Urinary bladder (tissue), 4 donors: Measurements from ENCODE around the gene ACO2. TPM values are rescaled to one million over a fixed set of nuclear protein-coding genes. Genes with fewer than 3 reads are reported as not detected.
"Not testable (repeated sequence)": the region's sequence is repeated elsewhere in the genome, so short reads cannot be mapped to it uniquely, and the experiment has no call there.

ENCODE experiments used
- DNase-seq: peaks from one replicate; pipeline ENCODE4 v3.0.0-alpha.2; 2015; ENCODE audit errors: extremely low spot score
- H3K27ac ChIP-seq: one replicate; pipeline ENCODE4 v1.5.1; 2013; ENCODE audit warnings: low read depth, mild to moderate bottlenecking, moderate library complexity
- H3K36me3 ChIP-seq: one replicate; pipeline ENCODE4 v1.6.1; 2013; ENCODE audit warnings: mild to moderate bottlenecking, moderate library complexity; ENCODE audit not compliant: insufficient read depth
- H3K4me1 ChIP-seq: one replicate; pipeline ENCODE4 v1.6.1; 2013; ENCODE audit warnings: mild to moderate bottlenecking, moderate library complexity; ENCODE audit not compliant: insufficient read depth
- H3K4me3 ChIP-seq: one replicate; pipeline ENCODE4 v1.5.1; 2013; ENCODE audit warnings: low read depth, low read length
- WGBS: extraction: QIAGEN DNeasy Blood & Tissue Kit; methylation state at CpG from one replicate; pipeline ENCODE4 v1.1.7; 2013; 5-methylcytosine and 5-hydroxymethylcytosine counted together
- polyA plus RNA-seq: library from polyadenylated mRNA; stranded (reverse); fragments of 200-250 nt; gene quantifications from one replicate; pipeline ENCODE4 v1.2.3, GENCODE V29; 2013
- total RNA-seq: library from RNA; depleted of rRNA; stranded (reverse); fragments of >200 nt; gene quantifications from one replicate; pipeline ENCODE4 v1.2.3, GENCODE V29; 2014
- donor health status: healthy with polysubstance abuse.
- donor health status: healthy.

The ACO2 gene
- total and polyA plus RNA-seq, 2 donors, result 41.8 to 84.6 TPM

DNA sequence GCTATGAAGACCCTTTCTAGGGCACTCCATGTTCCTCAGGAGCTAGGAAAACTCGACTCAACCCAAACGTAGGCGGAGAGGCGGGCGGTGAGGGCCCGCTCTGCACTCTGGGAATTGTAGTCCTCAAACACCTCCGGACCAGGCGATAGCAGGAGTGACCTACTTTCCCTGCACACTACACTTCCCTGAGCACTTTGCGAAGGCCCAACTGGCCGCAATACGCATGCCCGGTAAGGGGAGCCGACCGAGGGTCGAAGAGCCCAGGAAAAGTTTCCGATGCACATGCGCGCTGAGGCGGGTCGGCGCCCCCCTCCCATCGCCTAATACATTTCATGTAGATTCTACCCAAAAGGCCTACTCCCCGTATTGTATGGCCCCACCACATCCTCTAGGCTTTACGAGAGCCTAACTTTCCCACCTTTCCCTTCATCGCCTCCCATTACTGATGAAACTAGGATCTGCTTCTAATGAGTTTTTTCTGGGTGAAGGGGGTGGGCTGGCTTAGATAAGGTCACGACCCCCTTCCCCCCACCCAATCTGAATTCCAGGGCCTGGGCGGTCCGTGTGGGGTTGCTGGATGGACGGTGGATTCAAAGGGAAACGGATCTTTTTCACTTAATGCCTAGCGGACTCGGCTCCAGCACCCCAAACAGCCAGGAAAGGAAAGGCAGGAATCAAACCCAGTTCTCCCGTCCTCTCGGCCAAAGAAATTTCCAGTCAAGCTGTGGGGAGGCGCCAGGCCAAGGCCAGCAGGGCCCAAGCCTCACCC, 24.4 kb upstream of the ACO2 start:
- under 1% methylated on average over 35 of the region's 35 CpGs for WGBS
- Histone ChIP-seq H3K4me3 (peak overlapping the region; percentile 93), H3K4me1 (no peaks in the 10 kb centered on the region), H3K36me3 (no peaks in the 10 kb centered on the region), H3K27ac (peak overlapping the region; percentile 93)
- peak; percentile 97 for DNase-seq

DNA sequence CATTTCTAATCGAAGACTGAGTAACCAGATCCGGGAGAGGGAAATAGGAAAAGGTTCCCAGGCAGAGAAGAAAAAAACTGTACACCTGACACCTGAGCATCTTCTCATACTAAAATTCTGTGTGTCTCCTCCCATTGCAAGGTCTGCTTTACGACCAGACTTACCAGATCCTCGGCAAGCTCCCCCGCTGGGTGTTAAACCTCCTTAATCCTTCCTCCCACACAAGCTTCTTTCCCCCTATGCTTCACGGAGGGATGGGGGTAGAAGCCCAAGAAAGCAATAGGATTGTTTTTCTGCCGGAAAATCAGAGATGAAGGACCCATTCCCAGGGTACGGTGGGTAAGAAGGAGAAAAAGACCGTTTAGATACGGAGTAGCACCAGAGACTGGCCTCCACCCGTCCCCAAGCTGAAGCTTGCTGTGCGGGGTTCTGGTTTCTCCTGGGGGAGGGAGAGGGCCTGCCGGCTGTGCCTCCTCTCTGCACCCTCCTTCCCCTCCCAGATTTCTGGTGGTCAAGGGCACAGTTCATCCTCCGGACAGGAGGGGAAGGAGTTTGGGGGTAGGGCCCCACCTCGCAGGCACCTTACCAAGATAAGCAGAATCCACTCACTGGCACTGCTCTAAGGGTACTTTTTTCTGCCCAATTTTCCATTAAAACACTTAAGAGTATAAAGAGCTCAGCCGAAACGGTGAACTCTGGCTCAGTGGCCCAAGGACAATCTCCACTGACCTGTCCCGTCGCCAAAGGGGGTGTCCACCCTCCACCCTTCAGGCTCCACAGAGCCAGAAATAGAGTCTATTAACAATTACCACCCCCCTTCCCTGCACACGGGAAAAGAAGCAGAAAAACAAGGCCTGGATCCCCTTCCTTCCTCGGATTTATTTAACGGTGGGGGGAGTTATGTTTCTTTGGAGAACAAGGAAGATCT, 23.5 kb upstream of the ACO2 start:
- WGBS, result under 1% methylated on average over 22 of the region's 22 CpGs
- DNase-seq, result no peak
- Histone ChIP-seq H3K4me1 (no peaks in the 10 kb centered on the region), H3K27ac (peak overlapping the region; percentile 93), H3K36me3 (no peaks in the 10 kb centered on the region), H3K4me3 (peak overlapping the region; percentile 93)

DNA sequence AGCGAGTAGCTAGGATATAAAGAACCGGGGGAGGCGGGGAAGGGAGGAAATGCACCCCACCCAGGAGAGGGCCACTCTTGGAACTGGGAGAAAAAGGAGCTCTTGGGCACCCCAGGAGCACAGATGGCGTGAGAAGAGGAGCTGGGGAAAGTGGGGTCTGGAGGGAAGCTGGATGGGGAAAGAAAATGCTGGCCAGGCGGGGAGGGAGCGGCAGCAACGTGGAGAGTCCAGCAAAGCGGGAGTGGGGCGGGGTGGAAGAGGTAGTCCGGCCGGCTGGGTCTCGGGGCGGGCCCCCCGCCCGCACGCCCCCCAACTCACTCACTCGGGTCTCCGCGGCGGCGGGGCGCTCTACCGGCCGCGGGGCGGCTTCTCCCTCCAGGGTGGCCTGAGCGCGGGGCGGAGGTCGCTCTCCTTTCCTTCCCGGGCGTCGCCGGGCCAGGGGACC, 22.8 kb upstream of the ACO2 start:
- peak overlapping the region; percentile 93 for H3K4me3 ChIP-seq
- H3K36me3 ChIP-seq, result no peaks in the 10 kb centered on the region
- no peaks in the 10 kb centered on the region for H3K4me1 ChIP-seq
- DNase-seq, result no peak
- under 1% methylated on average over 34 of the region's 34 CpGs for WGBS
- peak overlapping the region; percentile 93 for H3K27ac ChIP-seq

DNA sequence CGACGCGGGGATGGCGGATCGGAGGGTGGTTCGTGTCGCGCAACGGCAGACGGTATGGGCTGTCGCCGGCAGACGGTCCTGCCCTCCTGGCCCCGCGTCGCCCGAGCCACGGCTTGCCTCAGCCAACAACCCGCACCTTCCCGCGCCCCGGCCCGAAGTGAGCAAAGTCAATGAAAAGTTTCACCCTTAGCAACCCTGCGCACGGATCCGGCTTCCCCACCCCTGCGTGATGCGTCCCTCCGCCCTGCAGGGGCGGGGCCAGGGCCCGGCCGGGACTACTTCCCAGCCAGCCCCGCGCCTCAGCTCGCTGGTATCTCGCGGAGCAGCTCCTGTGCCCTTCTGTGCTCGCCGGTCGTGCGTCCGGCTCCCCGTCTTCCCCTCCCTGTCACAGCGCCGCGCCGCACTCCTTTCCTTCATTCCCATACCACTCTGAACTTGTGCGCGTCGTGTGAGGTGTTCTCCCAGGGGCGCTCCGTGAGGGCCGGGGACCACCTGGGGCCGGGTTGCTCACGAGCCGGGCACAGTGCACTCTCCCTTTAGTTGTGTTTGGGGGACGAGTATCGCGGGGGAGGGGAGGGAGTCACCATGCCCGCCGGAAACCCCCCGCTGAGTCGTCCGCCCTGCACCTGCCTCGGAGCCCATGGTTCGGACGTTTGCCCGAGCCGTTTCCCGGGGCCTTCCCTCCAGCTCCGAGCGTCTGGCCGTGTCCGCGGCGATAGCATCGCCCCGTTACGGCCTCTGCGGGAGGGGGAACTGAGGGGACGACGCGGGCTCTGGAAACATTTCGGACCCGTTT, 22.1 kb upstream of the ACO2 start, which contains the start of gene TOB2:
Gene TOB2, minus strand, starts transcription at position 163 of the 796 bp plus-strand sequence. CDS start 9,456 bp downstream, outside the sequence.
- H3K4me3 ChIP-seq, result peak within 1 kb of the TSS; percentile 93
- H3K36me3 ChIP-seq, result no peaks in the 10 kb centered on the region
- DNase-seq, result peak; percentile 84
- H3K4me1 ChIP-seq, result no peaks in the 10 kb centered on the region
- under 1% methylated on average over 85 of the region's 85 CpGs for WGBS
- peak within 1 kb of the TSS; percentile 97 for H3K27ac ChIP-seq

DNA sequence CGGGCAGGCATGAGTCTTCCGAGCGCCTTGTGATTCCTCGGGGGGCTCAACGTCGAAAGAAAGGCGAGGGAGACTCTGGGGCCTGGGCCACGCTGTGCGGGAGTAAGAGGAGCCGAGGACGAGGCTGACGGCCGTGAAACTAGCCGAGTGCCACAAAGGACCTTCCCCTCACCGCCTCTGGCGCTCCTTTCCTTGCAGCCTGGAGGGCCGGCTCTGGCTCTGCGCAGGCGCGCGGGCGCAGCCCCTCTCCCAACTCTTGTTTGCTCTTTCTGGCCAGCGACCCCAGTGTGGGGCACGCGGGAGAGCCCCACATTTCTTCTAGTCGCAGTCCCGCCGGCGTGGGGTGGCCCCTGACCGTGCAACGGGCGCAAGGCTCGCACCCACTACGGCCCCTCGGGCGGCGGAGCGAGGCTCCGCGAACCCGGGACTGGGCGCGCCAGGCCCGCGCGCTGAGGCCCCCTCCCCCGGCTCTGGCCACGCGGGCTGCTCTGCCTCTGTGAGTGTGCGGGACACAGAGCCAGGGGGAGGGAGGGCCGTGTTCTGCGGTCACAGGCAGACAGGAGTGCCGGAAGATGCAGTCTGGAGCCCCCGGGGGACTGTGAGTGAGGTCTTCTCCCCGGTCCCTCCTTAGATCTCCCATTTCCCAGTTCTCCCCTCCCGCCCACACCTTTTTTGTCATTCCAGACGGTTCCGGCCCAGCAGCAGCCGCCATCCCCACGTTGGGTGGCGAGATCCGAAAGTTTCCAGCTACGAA, 21.3 kb upstream of the ACO2 start:
- under 1% methylated on average over 63 of the region's 63 CpGs for WGBS
- Histone ChIP-seq H3K4me1 (no peaks in the 10 kb centered on the region), H3K27ac (peak overlapping the region; percentile 97), H3K36me3 (no peaks in the 10 kb centered on the region), H3K4me3 (peak overlapping the region; percentile 60)
- peak; percentile 36 for DNase-seq

DNA sequence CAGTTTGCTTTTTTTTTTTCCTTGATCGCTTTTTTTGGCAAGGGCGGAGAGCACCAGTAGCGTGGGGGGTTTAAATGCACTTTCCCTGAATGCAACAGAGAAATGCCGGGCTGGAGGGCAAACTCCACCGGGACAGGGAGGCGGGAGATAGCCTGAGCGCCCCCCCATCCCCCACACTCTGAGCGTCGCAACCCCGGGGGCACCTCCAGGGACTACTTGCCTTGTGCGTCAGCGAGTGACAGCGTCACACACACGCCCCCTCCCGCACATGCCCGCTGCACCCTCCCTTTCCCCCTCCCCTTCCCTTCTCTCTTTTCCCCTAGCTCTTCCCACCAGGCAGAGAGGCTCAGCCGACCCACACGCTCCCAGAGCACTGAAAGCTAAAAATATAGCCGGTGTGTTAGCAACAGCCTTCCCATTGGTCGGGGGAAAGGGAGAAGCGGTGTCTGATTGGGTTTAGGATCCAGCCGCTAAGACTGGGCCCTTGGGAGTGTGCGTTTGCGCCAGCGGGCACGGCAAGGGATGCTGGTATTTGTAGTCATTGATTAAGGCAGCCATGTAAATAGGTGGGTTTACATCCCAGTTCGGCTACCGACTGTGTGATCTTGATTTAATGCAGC, 20.6 kb upstream of the ACO2 start:
- peak; percentile 100 for DNase-seq
- peak overlapping the region; percentile 97 for H3K27ac ChIP-seq
- no peaks in the 10 kb centered on the region for H3K36me3 ChIP-seq
- H3K4me1 ChIP-seq, result no peaks in the 10 kb centered on the region
- H3K4me3 ChIP-seq, result peak overlapping the region; percentile 60
- WGBS, result under 1% methylated on average over 28 of the region's 28 CpGs

DNA sequence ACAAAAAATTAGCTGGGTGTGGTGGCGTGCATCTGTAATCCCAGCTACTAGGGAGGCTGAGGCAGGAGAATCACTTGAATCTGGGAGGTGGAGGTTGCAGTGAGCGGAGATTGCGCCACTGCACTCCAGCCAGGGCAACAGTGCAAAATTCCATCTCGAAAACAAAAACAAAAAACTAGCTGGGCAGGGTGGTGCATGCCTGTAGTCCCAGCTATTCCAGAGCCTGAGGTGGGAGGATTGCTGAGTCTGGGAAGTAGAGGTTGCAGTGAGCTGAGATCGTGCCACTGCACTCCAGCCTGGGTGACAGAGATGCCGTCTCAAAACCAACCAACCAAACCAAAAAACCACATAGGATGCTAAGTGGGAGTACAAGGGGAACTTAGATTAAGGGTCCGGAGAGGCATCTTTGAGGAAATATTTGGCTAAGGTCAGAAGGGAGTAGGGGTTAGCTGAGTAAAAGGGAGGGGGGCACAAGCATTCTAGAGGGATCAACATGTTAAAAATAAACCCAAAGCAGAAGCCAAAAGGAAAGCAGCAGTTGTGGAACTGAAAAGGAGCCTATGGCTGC, 10.7 kb upstream of the ACO2 start:
- no peak for DNase-seq
- Histone ChIP-seq H3K4me1 (no peaks in the 10 kb centered on the region), H3K36me3 (no peaks in the 10 kb centered on the region), H3K4me3 (no peak overlapping the region), H3K27ac (no peak overlapping the region)
- 89% methylated on average over 7 of the region's 7 CpGs for WGBS

DNA sequence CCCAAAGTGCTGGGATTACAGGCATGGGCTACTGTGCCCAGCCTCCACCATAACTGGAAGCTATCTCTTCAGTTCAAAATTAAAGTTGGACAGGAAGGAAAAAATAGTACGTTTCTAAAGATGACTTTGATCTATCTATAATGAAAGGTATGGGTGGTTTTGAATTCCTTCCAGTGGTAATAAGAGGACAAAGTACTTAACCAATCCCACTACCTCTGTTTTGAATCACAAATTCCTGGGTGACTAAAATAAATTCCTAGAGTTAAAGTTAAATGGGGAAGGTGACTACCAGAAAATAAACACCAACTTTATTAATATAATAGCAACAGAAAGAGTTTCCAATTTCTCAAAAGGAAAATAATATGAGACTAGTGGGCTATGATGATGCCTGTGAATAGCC, 9.5 kb upstream of the ACO2 start:
- no peak overlapping the region for H3K27ac ChIP-seq
- 66% methylated on average over 1 of the region's 1 CpG for WGBS

DNA sequence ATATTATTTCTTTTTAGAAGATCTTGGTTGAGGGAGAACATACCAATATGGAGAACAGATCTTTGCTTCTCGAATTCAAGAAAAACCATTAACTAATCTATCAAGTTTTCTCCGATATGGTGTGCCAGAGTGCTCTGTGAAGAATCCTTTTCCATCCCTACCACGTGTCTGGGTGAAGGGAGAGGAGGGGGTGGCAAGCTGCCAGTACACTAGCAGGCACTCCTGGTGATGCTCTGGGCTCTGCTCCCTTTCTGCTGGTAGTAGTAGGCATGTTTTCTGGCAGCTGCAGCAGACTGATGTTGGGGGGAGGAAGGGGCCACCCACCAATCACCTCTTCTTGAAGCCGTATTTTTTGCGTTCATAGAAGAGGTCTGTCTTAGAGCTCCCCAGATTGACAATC, 8.8 kb upstream of the ACO2 start:
- H3K4me1 ChIP-seq, H3K36me3 ChIP-seq, DNase-seq, H3K4me3 ChIP-seq, H3K27ac ChIP-seq: not testable (repeated sequence)
- WGBS, result 80% methylated on average over 5 of the region's 5 CpGs

More for the DNA sequence above, 9.5 kb upstream of the ACO2 start:
- H3K4me1 ChIP-seq, result no peaks in the 10 kb centered on the region
- H3K4me3 ChIP-seq, result no peak overlapping the region
- DNase-seq, result no peak
- no peaks in the 10 kb centered on the region for H3K36me3 ChIP-seq

DNA sequence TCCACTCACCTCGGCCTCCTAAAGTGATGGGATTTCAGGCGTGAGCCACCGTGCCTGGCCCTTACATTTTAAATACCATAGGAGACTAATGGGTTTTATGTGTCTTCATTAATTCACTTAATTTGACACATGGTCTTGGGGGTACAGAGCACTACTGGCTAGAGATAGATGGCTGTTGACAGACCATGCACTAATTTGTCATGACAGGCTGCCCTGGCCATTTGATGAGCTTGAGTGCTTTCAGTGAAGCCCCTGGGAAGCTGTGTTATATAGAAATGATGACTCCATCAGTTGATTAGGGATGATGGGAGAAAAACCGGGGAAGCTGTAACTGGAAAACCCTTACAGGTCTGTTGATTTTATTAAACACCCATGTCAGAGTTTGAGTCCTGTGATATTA, 7.0 kb upstream of the ACO2 start:
- no peaks in the 10 kb centered on the region for H3K36me3 ChIP-seq
- no peak overlapping the region for H3K27ac ChIP-seq
- H3K4me3 ChIP-seq, result no peak overlapping the region
- H3K4me1 ChIP-seq, result no peaks in the 10 kb centered on the region
- 91% methylated on average over 4 of the region's 4 CpGs for WGBS
- no peak for DNase-seq

DNA sequence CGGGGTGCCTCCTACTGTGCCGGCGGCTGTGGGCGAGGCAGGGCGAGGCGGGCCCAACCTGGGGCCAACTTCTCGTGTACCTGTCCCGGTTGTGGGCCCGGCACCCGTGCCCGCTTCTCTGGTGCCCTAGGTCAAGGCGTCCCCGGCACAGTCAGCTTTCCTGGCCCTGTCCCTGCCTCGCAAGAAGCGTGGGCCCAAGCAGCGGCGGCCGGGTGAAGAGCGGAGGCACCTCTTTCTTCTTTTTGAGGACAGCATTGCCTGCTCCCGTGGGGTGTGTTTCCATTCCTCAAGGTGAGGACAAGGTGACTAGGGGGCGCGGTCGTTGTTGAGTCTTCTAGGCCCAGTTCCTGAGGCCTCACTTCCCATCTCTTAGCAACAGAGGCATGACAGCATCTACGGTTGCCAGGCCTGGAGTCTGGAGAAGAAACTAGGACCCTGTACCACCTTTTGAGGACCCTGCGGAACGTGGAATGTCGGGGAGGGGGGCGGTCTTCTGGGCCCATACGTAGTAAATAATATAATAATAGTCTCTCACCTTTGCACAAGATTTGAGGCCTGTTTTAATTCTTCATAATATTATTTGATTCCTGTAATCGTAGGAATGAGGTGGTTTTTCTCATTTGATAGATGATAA, 418 bp downstream of the ACO2 start:
- peak overlapping the region; percentile 94 for H3K27ac ChIP-seq
- peak overlapping the region; percentile 85 for H3K4me3 ChIP-seq
- 1% methylated on average over 30 of the region's 30 CpGs for WGBS
- H3K36me3 ChIP-seq, result no peaks in the 10 kb centered on the region
- H3K4me1 ChIP-seq, result peaks cover 3% of the 10 kb centered on the region
- DNase-seq, result no peak

DNA sequence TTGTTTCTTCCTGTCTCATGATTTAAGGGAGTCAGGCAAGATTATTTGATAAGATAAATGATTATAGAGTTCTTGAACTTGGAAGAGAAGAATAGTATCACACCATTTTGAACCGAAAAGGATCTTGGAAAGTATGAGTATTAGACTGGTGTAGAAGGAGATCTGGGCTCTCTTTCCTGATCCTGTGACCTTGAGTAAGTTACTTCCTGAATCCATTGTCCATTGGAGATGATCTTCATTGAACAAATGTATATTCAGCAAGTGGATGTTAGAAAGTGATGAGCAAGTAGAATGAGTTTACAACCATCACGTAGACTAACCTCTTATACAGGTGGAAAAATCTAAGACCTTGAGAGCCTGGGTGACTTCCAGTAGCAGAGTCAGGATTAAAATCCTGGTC, 2.0 kb downstream of the ACO2 start:
- no peak overlapping the region for H3K4me3 ChIP-seq
- H3K27ac ChIP-seq, result no peak overlapping the region
- H3K36me3 ChIP-seq, result no peaks in the 10 kb centered on the region
- DNase-seq, result no peak
- 86% methylated on average over 2 of the region's 2 CpGs for WGBS
- H3K4me1 ChIP-seq, result peaks cover 3% of the 10 kb centered on the region
